Liver (tissue), 9 donors: ENCODE measurements around the gene RET. TPM values are rescaled to one million over a fixed set of nuclear protein-coding genes. Genes with fewer than 3 reads are reported as not detected.

Experiments
- DNase-seq: peaks from one replicate; pipeline ENCODE4 v3.0.0-alpha.2; 2017; ENCODE audit warnings: low spot score
- H3K27ac ChIP-seq, 2 donors: one replicate each; pipeline ENCODE4 v1.7.0; 2013; ENCODE audit warnings: inconsistent platforms in 2 of 2, low read length in 2 of 2, control low read depth in 1 of 2, low read depth in 1 of 2, mild to moderate bottlenecking in 1 of 2
- H3K27me3 ChIP-seq, 4 donors: one replicate each; pipeline versions ENCODE4 v1.6.1 to v1.7.0; 2013; ENCODE audit warnings: low read length in 3 of 4, inconsistent platforms in 1 of 4, mild to moderate bottlenecking in 1 of 4, moderate library complexity in 1 of 4; ENCODE audit not compliant: control insufficient read depth in 4 of 4, insufficient read depth in 4 of 4
- H3K36me3 ChIP-seq, 4 donors: one replicate each; pipeline versions ENCODE4 v1.6.1 to v1.7.0; 2013; ENCODE audit warnings: low read length in 3 of 4, mild to moderate bottlenecking in 3 of 4, low read depth in 1 of 4, moderate library complexity in 1 of 4; ENCODE audit not compliant: control insufficient read depth in 4 of 4, insufficient read depth in 3 of 4
- H3K4me1 ChIP-seq, 4 donors: one replicate each; pipeline versions ENCODE4 v1.6.1 to v1.7.0; 2013; ENCODE audit warnings: low read length in 3 of 4, mild to moderate bottlenecking in 3 of 4, moderate library complexity in 1 of 4; ENCODE audit not compliant: control insufficient read depth in 4 of 4, insufficient read depth in 4 of 4
- H3K4me3 ChIP-seq, 3 donors: one replicate each; pipeline versions ENCODE4 v1.6.1 to v1.7.0; 2013; ENCODE audit warnings: low read length in 3 of 3, control low read depth in 1 of 3, low read depth in 1 of 3, mild to moderate bottlenecking in 1 of 3
- H3K9ac ChIP-seq, 2 donors: one replicate each; pipeline ENCODE4 v1.7.0; 2013; ENCODE audit warnings: low read length in 2 of 2, mild to moderate bottlenecking in 2 of 2, moderate library complexity in 2 of 2, control low read depth in 1 of 2, low read depth in 1 of 2
- H3K9me3 ChIP-seq, 4 donors: one replicate each; pipeline versions ENCODE4 v1.6.1 to v1.7.0; 2013; ENCODE audit warnings: low read length in 3 of 4; ENCODE audit not compliant: control insufficient read depth in 4 of 4
- EGR1 ChIP-seq, 2 donors: IDR thresholded peaks; 2 replicates each; pipeline ENCODE4 v1.6.1; 2016 to 2018; ENCODE audit warnings: antibody characterized with exemption in 2 of 2, low read depth in 2 of 2
- FOXA1 ChIP-seq: IDR thresholded peaks from 2 replicates; pipeline ENCODE4 v1.6.1; 2016; ENCODE audit warnings: antibody characterized with exemption
- FOXA2 ChIP-seq: IDR thresholded peaks from 2 replicates; pipeline ENCODE4 v1.6.1; 2016; ENCODE audit warnings: antibody characterized with exemption
- GABPA ChIP-seq, 2 donors: IDR thresholded peaks in 1 of 2; conservative IDR thresholded peaks in 1 of 2; 2 replicates each; pipeline ENCODE4 v1.6.1; 2016; ENCODE audit warnings: antibody characterized with exemption in 2 of 2, mild to moderate bottlenecking in 1 of 2, moderate library complexity in 1 of 2
- JUND ChIP-seq, 2 donors: IDR thresholded peaks; 2 replicates each; pipeline ENCODE4 v1.6.1; 2016; ENCODE audit warnings: antibody characterized with exemption in 2 of 2
- NR2F2 ChIP-seq: IDR thresholded peaks from 2 replicates; pipeline ENCODE4 v1.6.1; 2016; ENCODE audit warnings: antibody characterized with exemption
- RAD21 ChIP-seq, 2 donors: IDR thresholded peaks; 2 replicates each; pipeline ENCODE4 v1.6.1; 2016; ENCODE audit warnings: antibody characterized with exemption in 2 of 2, mild to moderate bottlenecking in 2 of 2
- RXRA ChIP-seq, 2 donors: IDR thresholded peaks; 2 replicates each; pipeline ENCODE4 v1.6.1; 2017 to 2018; ENCODE audit warnings: antibody characterized with exemption in 2 of 2, mild to moderate bottlenecking in 1 of 2
- TAF1 ChIP-seq: conservative IDR thresholded peaks from 2 replicates; pipeline ENCODE4 v1.6.1; 2016; ENCODE audit warnings: antibody characterized with exemption, mild to moderate bottlenecking
- YY1 ChIP-seq: IDR thresholded peaks from 2 replicates; pipeline ENCODE4 v1.6.1; 2016; ENCODE audit warnings: antibody characterized with exemption, mild to moderate bottlenecking
- WGBS: extraction: QIAGEN DNeasy Blood & Tissue Kit; methylation state at CpG from one replicate; pipeline ENCODE4 v1.1.7; 2013; 5-methylcytosine and 5-hydroxymethylcytosine counted together
- polyA plus RNA-seq, 2 donors: library from polyadenylated mRNA; stranded (reverse) in 1 of 2; unstranded in 1 of 2; fragments of 200-250 nt in 1 of 2; fragments of >200 nt in 1 of 2; fragmentation: Nextera tagmentation in 1 of 2; extraction: Ambion mirVana in 1 of 2; gene quantifications; one replicate each; pipeline versions ENCODE4 v1.2.1 to v1.2.3, GENCODE V29; 2013 to 2015
- total RNA-seq, 2 donors: library from RNA; depleted of rRNA; stranded (reverse); fragments of >200 nt; gene quantifications; one replicate each; pipeline ENCODE4 v1.2.3, GENCODE V29; 2014
- TF ChIP-seq, protein P1 (sequence below): IDR thresholded peaks from 2 replicates; pipeline ENCODE4 v1.6.1; 2016; ENCODE audit warnings: antibody characterized with exemption, mild to moderate bottlenecking
- TF ChIP-seq, protein P2 (sequence below): IDR thresholded peaks from 2 replicates; pipeline ENCODE4 v1.6.1; 2016; ENCODE audit warnings: antibody characterized with exemption
- TF ChIP-seq, protein P3 (sequence below): IDR thresholded peaks from 2 replicates; pipeline ENCODE4 v1.6.1; 2016; ENCODE audit warnings: antibody characterized with exemption
- TF ChIP-seq, protein P4 (sequence below): IDR thresholded peaks from 2 replicates; pipeline ENCODE4 v1.6.1; 2016; ENCODE audit warnings: antibody characterized with exemption
- TF ChIP-seq, protein P5 (sequence below): fragments of 150-350 bp; IDR thresholded peaks from 2 replicates; pipeline ENCODE4 v1.5.1; 2017; ENCODE audit warnings: improper control_type of control experiment, low read depth, low read length; ENCODE audit not compliant: missing input control
- donor health status: healthy.
- donor health status: healthy.
- donor health status: healthy.
- donor health status: healthy.
- donor health status: healthy.

The RET gene
- total and polyA plus RNA-seq, 4 donors, result 0.09 to 2.5 (median 0.33) TPM; not detected in 1

DNA sequence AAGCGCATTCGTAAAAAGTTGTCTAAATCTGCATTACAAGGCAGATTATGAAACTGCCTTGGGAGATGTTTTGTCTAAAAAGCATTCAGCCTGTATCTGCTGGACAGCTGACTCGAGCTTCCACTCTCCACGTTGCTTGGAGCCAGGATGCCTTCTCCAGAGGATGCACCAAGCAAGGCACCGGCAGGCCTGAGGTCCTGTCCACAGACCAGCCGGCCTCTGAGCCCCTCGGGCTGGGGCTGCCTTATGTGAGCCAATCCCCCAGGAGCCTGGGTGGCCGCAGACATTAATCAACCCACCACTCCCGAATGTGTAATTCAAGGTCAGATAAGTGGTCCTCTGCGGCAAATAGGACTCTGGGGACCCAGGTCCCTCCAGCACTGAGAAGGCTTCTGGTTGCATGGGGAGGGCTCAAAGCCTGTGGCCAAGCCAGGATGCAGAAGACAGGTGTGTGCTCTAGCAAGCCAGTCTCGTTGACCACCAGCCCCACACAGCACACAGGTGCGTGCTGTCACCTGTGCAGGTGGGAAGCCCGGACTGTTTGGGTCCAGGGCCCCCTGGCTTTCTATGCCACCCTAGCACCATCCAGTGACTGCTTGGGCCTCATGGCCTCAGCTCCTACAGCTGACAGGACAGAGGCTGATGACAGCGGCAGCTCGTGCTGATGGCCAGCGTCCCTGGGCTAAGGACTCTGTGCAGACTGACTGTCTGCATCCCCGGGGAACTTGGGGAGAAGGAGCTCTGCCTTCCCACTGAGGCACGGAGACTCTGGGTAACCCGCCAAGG, 4.8 kb upstream of the RET start:
- Histone ChIP-seq H3K4me1 (peaks cover 0 to 9% (median 2%) of the 10 kb centered on the region in 4 donors), H3K9me3 (no peaks in the 10 kb centered on the region), H3K27me3 (peaks cover 0 to 3% (median 0%) of the 10 kb centered on the region in 4 donors), H3K9ac (no peak overlapping the region), H3K27ac (no peak overlapping the region), H3K36me3 (no peaks in the 10 kb centered on the region), H3K4me3 (no peak overlapping the region)
- no peak for TF ChIP-seq YY1
- TF ChIP-seq TAF1, result no peak
- TF ChIP-seq, protein P1, sequence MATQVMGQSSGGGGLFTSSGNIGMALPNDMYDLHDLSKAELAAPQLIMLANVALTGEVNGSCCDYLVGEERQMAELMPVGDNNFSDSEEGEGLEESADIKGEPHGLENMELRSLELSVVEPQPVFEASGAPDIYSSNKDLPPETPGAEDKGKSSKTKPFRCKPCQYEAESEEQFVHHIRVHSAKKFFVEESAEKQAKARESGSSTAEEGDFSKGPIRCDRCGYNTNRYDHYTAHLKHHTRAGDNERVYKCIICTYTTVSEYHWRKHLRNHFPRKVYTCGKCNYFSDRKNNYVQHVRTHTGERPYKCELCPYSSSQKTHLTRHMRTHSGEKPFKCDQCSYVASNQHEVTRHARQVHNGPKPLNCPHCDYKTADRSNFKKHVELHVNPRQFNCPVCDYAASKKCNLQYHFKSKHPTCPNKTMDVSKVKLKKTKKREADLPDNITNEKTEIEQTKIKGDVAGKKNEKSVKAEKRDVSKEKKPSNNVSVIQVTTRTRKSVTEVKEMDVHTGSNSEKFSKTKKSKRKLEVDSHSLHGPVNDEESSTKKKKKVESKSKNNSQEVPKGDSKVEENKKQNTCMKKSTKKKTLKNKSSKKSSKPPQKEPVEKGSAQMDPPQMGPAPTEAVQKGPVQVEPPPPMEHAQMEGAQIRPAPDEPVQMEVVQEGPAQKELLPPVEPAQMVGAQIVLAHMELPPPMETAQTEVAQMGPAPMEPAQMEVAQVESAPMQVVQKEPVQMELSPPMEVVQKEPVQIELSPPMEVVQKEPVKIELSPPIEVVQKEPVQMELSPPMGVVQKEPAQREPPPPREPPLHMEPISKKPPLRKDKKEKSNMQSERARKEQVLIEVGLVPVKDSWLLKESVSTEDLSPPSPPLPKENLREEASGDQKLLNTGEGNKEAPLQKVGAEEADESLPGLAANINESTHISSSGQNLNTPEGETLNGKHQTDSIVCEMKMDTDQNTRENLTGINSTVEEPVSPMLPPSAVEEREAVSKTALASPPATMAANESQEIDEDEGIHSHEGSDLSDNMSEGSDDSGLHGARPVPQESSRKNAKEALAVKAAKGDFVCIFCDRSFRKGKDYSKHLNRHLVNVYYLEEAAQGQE, result no peak
- TF ChIP-seq JUND (IDR thresholded peaks at IDR 0.05), result no peak
- TF ChIP-seq, protein P2, sequence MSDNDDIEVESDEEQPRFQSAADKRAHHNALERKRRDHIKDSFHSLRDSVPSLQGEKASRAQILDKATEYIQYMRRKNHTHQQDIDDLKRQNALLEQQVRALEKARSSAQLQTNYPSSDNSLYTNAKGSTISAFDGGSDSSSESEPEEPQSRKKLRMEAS, result no peak
- no peak for TF ChIP-seq EGR1 (IDR thresholded peaks at IDR 0.05; ENCODE audit: low read depth in 2 of 2)
- TF ChIP-seq, protein P3, sequence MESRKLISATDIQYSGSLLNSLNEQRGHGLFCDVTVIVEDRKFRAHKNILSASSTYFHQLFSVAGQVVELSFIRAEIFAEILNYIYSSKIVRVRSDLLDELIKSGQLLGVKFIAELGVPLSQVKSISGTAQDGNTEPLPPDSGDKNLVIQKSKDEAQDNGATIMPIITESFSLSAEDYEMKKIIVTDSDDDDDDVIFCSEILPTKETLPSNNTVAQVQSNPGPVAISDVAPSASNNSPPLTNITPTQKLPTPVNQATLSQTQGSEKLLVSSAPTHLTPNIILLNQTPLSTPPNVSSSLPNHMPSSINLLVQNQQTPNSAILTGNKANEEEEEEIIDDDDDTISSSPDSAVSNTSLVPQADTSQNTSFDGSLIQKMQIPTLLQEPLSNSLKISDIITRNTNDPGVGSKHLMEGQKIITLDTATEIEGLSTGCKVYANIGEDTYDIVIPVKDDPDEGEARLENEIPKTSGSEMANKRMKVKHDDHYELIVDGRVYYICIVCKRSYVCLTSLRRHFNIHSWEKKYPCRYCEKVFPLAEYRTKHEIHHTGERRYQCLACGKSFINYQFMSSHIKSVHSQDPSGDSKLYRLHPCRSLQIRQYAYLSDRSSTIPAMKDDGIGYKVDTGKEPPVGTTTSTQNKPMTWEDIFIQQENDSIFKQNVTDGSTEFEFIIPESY, result no peak
- no peak for TF ChIP-seq NR2F2
- TF ChIP-seq, protein P4, sequence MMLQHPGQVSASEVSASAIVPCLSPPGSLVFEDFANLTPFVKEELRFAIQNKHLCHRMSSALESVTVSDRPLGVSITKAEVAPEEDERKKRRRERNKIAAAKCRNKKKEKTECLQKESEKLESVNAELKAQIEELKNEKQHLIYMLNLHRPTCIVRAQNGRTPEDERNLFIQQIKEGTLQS, result no peak
- 79% methylated on average over 19 of the region's 19 CpGs for WGBS
- DNase-seq, result no peak

DNA sequence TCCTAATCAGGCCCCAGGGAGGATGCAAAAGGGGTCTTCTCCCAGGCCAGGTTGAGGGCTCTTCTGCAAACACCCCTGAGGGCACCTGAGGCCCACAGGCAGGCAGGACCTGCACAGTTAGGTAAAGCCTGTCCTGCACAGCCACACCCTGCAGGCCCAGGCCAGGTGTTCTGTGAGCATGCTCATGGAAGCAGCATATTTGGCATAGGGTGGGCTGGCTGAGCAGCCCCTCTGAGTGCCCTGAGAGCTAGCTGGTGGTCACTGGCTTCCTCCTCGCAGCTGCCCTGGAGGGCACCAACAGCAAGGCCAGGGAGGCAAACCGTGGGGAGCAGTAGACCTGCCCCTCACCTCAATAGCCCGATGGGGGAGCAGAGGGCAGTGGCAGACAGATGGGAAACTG, 3.7 kb upstream of the RET start:
- WGBS, result 74% methylated on average over 3 of the region's 3 CpGs
- Histone ChIP-seq H3K36me3 (no peaks in the 10 kb centered on the region), H3K9me3 (no peaks in the 10 kb centered on the region), H3K4me3 (no peak overlapping the region), H3K4me1 (peaks cover 0 to 19% (median 9%) of the 10 kb centered on the region in 4 donors), H3K9ac (no peak overlapping the region), H3K27ac (no peak overlapping the region), H3K27me3 (peaks cover 0 to 3% (median 0%) of the 10 kb centered on the region in 4 donors)
- DNase-seq, result no peak
- TF ChIP-seq RAD21 (IDR thresholded peaks at IDR 0.05) (no peak), RXRA (IDR thresholded peaks at IDR 0.05) (no peak), EGR1 (IDR thresholded peaks at IDR 0.05; ENCODE audit: low read depth in 2 of 2) (no peak), NR2F2 (no peak), GABPA (IDR thresholded peaks at IDR 0.05 in 1 of 2, conservative IDR thresholded peaks at IDR 0.05 in 1 of 2) (no peak), FOXA2 (no peak), JUND (IDR thresholded peaks at IDR 0.05) (no peak), FOXA1 (no peak), TAF1 (no peak)
- TF ChIP-seq, protein P5, sequence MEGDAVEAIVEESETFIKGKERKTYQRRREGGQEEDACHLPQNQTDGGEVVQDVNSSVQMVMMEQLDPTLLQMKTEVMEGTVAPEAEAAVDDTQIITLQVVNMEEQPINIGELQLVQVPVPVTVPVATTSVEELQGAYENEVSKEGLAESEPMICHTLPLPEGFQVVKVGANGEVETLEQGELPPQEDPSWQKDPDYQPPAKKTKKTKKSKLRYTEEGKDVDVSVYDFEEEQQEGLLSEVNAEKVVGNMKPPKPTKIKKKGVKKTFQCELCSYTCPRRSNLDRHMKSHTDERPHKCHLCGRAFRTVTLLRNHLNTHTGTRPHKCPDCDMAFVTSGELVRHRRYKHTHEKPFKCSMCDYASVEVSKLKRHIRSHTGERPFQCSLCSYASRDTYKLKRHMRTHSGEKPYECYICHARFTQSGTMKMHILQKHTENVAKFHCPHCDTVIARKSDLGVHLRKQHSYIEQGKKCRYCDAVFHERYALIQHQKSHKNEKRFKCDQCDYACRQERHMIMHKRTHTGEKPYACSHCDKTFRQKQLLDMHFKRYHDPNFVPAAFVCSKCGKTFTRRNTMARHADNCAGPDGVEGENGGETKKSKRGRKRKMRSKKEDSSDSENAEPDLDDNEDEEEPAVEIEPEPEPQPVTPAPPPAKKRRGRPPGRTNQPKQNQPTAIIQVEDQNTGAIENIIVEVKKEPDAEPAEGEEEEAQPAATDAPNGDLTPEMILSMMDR, result no peak
- TF ChIP-seq, protein P4, result no peak
- TF ChIP-seq, protein P3, result no peak
- TF ChIP-seq, protein P2, result no peak
- TF ChIP-seq, protein P1, result no peak
